Adrenal gland (tissue), 5 donors: Measurements from ENCODE around the gene RMND5A.

Source experiments
- CTCF ChIP-seq, 6 experiments: fragments of 450-650 bp in 4 of 6; fragments of 200-600 bp in 2 of 6; sonication (generic) in 1 of 6; IDR thresholded peaks; 1 replicate in 5 of 6; 2 replicates in 1 of 6; pipeline versions ENCODE4 v1.5.1 to v1.8.0; 2016 to 2021; ENCODE audit warnings: antibody characterized with exemption in 6 of 6, mild to moderate bottlenecking in 2 of 6, moderate library complexity in 1 of 6
- POLR2A ChIP-seq, 2 donors: fragments of 450-650 bp; IDR thresholded peaks; one replicate each; pipeline ENCODE4 v1.6.1; 2017; ENCODE audit warnings: antibody characterized with exemption in 2 of 2, mild to moderate bottlenecking in 2 of 2, moderate library complexity in 1 of 2
- donor health status: DM: no; HTN: no; CAD: no.

GRCh38 chr2:86760371-86760770 is 40.3 kb downstream of the RMND5A start:
- TF ChIP-seq CTCF (IDR thresholded peaks at IDR 0.05) (no peak), POLR2A (IDR thresholded peaks at IDR 0.05) (no peak)
